Vagina (tissue), 2 donors: ENCODE measurements around the gene MPHOSPH6.

Experiments
- CTCF ChIP-seq, 3 experiments: fragments of 450-650 bp in 2 of 3; fragments of 200-600 bp in 1 of 3; sonication (generic) in 1 of 3; IDR thresholded peaks; one replicate each; pipeline ENCODE4 v1.5.1; 2017 to 2019; ENCODE audit warnings: antibody characterized with exemption in 3 of 3, mild to moderate bottlenecking in 2 of 3, moderate library complexity in 2 of 3
- POLR2A ChIP-seq, 2 donors: fragments of 450-650 bp; IDR thresholded peaks; one replicate each; pipeline ENCODE4 v1.6.1; 2017; ENCODE audit warnings: antibody characterized with exemption in 2 of 2, mild to moderate bottlenecking in 2 of 2, moderate library complexity in 2 of 2

GRCh38 chr16:82157836-82158235 is 12.2 kb downstream of the MPHOSPH6 start:
- TF ChIP-seq CTCF (IDR thresholded peaks at IDR 0.05) (no peak), POLR2A (IDR thresholded peaks at IDR 0.05) (no peak)
